ENCODE measurements around the gene PTPRR.

The PTPRR gene

GRCh38 chr12:70787612-70788011 is 132.9 kb downstream of the PTPRR start:
- no peak for DNase-seq

- no peak for DNase-seq
These were observed 134.6 kb downstream of the PTPRR start for GRCh38 chr12:70785896-70786295.

GRCh38 chr12:70784042-70784668 is 136.4 kb downstream of the PTPRR start:
- DNase-seq = no peak

- DNase-seq = no peak
These were observed 137.1 kb downstream of the PTPRR start for GRCh38 chr12:70783455-70783854.

GRCh38 chr12:70779250-70779649 is 141.3 kb downstream of the PTPRR start:
- DNase-seq = no peak

- peak; percentile 55 for DNase-seq
These were observed 146.5 kb downstream of the PTPRR start for GRCh38 chr12:70774055-70774454.

- DNase-seq = no peak
These were observed 147.7 kb downstream of the PTPRR start for GRCh38 chr12:70772836-70773235.

- no peak for DNase-seq
These were observed 149.0 kb downstream of the PTPRR start for GRCh38 chr12:70771581-70771980.

GRCh38 chr12:70763666-70764065 is 156.9 kb downstream of the PTPRR start:
- no peak for DNase-seq

- DNase-seq = no peak
These were observed 158.5 kb downstream of the PTPRR start for GRCh38 chr12:70762000-70762399.

- no peak for DNase-seq
These were observed 161.2 kb downstream of the PTPRR start for GRCh38 chr12:70759161-70759918.

- DNase-seq = no peak
These were observed 162.1 kb downstream of the PTPRR start for GRCh38 chr12:70758494-70758845.

- DNase-seq = no peak
These were observed 162.6 kb downstream of the PTPRR start for GRCh38 chr12:70757830-70758493.

GRCh38 chr12:70756791-70757190 is 163.7 kb downstream of the PTPRR start:
- DNase-seq = peak; percentile 79

GRCh38 chr12:70756118-70756517 is 164.4 kb downstream of the PTPRR start:
- DNase-seq = no peak

GRCh38 chr12:70754330-70754741 is 166.2 kb downstream of the PTPRR start:
- DNase-seq = no peak

- no peak for DNase-seq
These were observed 168.2 kb downstream of the PTPRR start for GRCh38 chr12:70752327-70752726.

- DNase-seq = no peak
These were observed 170.6 kb downstream of the PTPRR start for GRCh38 chr12:70749931-70750330.

- DNase-seq = no peak
These were observed 171.7 kb downstream of the PTPRR start for GRCh38 chr12:70748809-70749208.

GRCh38 chr12:70747445-70748260 is 172.9 kb downstream of the PTPRR start:
- DNase-seq = no peak

- DNase-seq = no peak
These were observed 175.5 kb downstream of the PTPRR start for GRCh38 chr12:70745048-70745447.

- no peak for DNase-seq
These were observed 176.4 kb downstream of the PTPRR start for GRCh38 chr12:70744178-70744577.

GRCh38 chr12:70741256-70741655 is 179.3 kb downstream of the PTPRR start:
- DNase-seq = no peak
